Activated naive CD4-positive, alpha-beta T cell treated with anti-CD3 and anti-CD28 coated beads, Interleukin-2, amount 50 U/mL, for 72 hours (primary cell): Measurements from ENCODE around the gene SLC25A6. TPM values are rescaled to one million over a fixed set of nuclear protein-coding genes. Genes with fewer than 3 reads are reported as not detected.
"Not testable (repeated sequence)": the region's sequence is repeated elsewhere in the genome, so short reads cannot be mapped to it uniquely, and the experiment has no call there.

Source experiments
- ATAC-seq, 2 donors: fragments of 150-1000 bp; cut with Tn5 transposase; 2 replicates each; pipeline ENCODE4 v1.10.0; 2021; ENCODE audit warnings: mild to moderate bottlenecking in 2 of 2, moderate library complexity in 2 of 2
- DNase-seq, 2 donors: peaks; one replicate each; pipeline ENCODE4 v3.0.0; 2021 to 2022; ENCODE audit warnings: low spot score in 2 of 2
- H3K27ac Mint-ChIP-seq, 2 donors: one replicate each; pipeline ENCODE4 v1.8.0; 2022; ENCODE audit warnings: mild to moderate bottlenecking in 2 of 2, mixed read lengths in 2 of 2
- H3K36me3 Mint-ChIP-seq, 2 donors: one replicate each; pipeline ENCODE4 v1.8.0; 2022; ENCODE audit warnings: mixed read lengths in 2 of 2
- H3K9me3 Mint-ChIP-seq, 2 donors: one replicate each; pipeline ENCODE4 v1.8.0; 2022; ENCODE audit warnings: mixed read lengths in 2 of 2
- total RNA-seq, 2 donors: library from RNA; stranded (reverse); gene quantifications; one replicate each; pipeline ENCODE4 v1.2.3, GENCODE V29; 2022

SLC25A6 gene
- total RNA-seq, 2 donors from 2014 or later = 382 to 645 TPM

DNA sequence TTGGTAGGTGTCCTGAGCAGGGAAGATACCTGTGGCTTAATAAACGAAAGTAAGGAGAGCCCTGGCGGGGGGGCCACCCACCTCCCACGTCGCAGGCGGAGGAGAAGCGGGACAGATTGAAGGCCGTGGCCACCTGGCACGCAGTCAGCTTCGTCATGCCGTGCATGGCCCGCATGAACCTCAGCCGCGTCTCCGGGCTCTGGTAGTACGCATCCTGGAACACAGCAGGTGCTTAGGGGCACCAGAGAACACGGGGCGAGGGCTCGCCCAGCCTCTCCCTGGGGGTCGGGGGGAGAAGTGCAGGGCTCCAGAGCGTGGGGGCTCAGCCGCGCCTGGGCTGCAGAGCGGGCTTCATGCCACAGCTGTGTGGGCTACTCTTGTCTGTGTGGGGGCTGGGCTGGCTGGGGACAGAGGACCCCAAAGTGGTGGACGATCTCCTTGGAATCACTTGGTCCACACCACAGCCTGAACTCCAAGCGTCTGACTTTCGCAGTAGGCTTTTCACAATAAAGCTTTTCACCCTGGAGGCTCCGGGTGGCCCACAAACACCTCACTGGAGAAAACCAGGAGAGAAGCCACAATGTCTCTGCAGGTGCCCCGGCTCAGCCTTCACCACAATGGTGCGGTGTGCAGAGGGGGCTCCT lies 27.1 kb upstream of the SLC25A6 start:
- no peak for ATAC-seq
- H3K27ac Mint-ChIP-seq = peak overlapping the region in 1 of 2 donors; percentile 72
- H3K9me3 Mint-ChIP-seq = peaks cover 9 to 14% of the 10 kb centered on the region in 2 donors
- DNase-seq = peak in 1 of 2 donors; percentile 54
- peaks cover 35 to 43% of the 10 kb centered on the region in 2 donors for H3K36me3 Mint-ChIP-seq

DNA sequence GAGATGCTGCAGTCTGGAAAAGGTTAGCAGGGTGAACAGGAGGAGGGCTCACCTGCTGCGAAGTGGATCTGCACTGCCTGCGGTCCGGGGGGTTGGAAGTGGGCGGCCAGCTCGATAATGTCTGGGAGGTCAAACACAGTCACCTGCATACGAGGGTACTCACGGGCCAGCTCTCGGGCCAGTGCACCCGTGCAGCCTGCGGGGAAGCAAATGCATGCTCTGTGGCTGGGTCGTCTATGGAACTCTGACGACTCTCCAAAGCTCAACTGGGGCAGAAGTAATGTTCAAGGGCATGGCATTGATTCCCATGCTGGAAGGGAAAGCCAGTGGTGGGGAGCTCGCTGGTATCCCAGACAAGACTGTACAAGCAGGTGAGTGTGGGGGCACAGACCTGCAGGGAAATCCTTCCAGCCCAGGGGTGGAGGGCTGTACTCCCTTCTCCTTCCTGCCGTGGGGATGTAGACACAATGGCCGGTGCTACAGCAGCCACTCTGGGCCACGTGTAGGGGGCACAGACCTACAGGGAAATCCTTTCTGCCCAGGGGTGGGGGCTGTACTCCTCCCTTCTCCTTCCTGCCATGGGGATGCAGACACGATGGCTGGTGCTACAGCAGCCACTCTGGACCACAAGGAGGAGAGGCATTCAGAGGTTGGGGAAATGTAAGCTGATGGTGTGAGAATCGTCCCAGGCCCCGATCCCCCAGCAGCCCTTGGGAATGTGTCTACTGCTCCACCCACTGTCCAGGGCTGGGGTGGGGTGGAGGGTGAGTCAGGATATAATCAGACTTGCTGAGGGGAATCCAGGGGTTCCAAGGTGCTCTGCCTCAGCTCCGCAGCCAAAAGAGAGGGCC lies 26.2 kb upstream of the SLC25A6 start:
- ATAC-seq (peak in 1 of 2 donors; percentile 13), DNase-seq (peak in 1 of 2 donors; percentile 44)
- Mint-ChIP-seq H3K9me3 (peaks cover 4 to 6% of the 10 kb centered on the region in 2 donors), H3K27ac (no peak overlapping the region), H3K36me3 (peaks cover 33 to 43% of the 10 kb centered on the region in 2 donors)

DNA sequence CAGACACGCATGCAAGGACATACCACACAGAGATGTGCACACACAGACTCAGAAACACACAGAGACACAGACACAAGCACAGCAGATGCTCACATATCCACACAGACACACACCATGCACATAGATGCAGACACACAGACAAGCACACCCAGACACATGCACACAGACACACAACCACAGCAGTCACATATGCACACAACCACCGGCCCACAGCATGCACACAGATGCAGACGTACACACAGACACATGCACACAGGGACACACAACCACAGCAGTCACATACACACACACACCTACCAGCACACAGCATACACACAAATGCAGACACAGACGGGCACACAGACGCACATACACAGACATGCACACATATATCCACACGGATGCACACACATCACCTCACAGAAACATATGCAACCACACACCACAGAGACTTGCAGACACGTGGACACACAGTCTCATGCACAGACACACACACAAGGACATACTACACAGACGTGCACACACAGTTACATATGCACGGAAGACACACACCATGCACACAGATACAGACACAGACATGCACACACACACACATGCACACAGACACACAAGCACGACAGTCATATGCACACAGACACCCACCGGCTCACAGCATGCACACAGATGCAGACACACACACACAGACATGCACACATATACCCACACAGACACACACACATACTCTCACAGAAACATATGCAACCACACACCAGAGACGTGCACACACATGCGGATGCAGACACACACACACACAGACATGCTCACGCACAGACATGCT lies 25.2 kb upstream of the SLC25A6 start:
- Mint-ChIP-seq H3K27ac (no peak overlapping the region), H3K9me3 (peaks cover 4 to 6% of the 10 kb centered on the region in 2 donors), H3K36me3 (peaks cover 34 to 41% of the 10 kb centered on the region in 2 donors)
- peak in 1 of 2 donors; percentile 30 for DNase-seq
- no peak for ATAC-seq

DNA sequence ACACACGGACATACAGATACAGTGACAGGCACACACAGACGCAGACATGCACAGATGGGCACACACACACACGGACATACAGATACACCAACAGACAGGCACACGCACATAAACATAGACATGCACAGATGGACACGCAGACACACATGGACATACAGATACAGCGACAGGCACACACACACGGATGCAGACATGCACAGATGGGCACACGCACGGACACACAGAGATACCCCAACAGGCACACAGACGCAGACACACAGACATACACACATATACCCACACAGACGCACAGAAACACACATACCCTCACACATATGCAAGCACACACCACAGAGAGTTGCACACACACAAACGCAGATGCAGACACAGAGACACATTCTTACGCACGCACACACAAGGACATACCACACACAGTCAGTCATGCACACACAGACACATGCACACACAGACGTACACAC lies 24.4 kb upstream of the SLC25A6 start:
- DNase-seq (no peak), ATAC-seq (no peak)
- Mint-ChIP-seq H3K9me3 (peaks cover 0 to 6% of the 10 kb centered on the region in 2 donors), H3K27ac (no peak overlapping the region), H3K36me3 (peaks cover 26 to 33% of the 10 kb centered on the region in 2 donors)

DNA sequence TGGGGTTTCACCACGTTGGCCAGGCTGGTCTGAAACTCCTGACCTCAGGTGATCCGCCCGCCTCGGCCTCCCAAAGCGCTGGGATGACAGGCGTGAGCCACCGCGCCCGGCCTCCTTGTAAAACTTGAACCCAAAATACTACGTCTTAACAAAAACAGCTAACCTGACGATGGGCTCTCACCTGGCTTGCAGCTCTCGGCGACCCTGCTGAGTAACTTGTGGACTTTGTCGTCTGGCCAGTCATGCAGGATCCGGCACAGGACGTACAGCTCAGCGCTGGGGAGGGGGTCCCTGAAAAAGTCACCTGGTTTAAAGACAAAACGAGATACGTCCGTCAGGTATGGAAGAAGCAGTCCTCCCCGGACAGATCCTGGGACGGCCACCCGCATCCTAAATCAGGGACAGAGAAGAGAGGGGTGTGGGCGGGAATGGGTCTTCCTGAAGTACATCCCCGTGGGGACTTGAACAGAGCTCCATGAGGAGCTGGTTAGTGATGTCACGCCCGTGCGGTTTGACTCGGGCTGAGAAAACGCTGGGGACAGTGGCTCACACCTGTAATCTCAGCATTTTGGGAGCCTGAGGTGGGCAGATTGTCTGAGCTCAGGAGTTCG lies 20.7 kb upstream of the SLC25A6 start:
- peak overlapping the region in 1 of 2 donors; percentile 59 for H3K27ac Mint-ChIP-seq
- peaks cover 14 to 19% of the 10 kb centered on the region in 2 donors for H3K36me3 Mint-ChIP-seq
- peak in 1 of 2 donors; percentile 40 for DNase-seq
- no peak for ATAC-seq
- H3K9me3 Mint-ChIP-seq = no peaks in the 10 kb centered on the region

DNA sequence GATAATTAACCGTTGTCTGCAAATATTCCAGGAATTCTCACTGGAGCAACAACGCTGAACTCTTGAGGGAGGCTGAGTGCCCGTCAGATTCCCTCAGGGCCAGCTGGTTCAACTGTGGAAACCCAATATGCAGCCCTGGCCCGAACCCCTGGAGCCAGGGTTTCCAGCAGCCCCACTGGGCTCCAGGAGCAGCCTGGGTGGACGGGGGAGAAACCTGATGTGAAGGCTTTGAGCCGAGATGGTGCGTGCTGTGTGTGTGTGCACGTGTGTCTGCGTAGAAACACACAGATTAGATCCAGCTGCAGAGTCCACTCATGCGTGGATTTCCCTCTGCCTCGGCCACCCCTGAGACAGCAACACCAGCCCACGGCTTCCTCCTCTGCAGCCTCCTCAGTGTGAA lies 19.4 kb upstream of the SLC25A6 start:
- Mint-ChIP-seq H3K27ac (no peak overlapping the region), H3K36me3 (peaks cover 14 to 19% of the 10 kb centered on the region in 2 donors)
- no peak for ATAC-seq

DNA sequence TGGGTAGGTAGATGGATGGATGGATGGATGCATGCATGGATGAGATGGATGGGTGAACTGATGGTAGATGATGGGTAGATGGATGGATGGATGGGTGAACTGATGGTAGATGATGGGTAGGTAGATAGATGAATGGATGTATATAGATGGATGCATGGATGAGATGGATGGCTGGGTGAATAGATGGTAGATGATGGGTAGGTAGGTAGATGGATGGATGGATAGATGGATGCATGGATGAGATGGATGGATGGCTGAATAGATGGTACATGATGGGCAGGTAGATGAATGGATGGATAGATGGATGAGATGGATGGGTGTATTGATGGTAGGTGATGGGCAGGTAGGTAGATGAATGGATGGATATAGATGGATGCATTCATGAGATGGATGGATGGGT lies 15.1 kb upstream of the SLC25A6 start:
- Mint-ChIP-seq H3K36me3 (no peaks in the 10 kb centered on the region), H3K9me3 (no peaks in the 10 kb centered on the region), H3K27ac (no peak overlapping the region)
- ATAC-seq (no peak), DNase-seq (no peak)

More for the DNA sequence above, 19.4 kb upstream of the SLC25A6 start:
- peak in 1 of 2 donors; percentile 33 for DNase-seq
- H3K9me3 Mint-ChIP-seq = no peaks in the 10 kb centered on the region

DNA sequence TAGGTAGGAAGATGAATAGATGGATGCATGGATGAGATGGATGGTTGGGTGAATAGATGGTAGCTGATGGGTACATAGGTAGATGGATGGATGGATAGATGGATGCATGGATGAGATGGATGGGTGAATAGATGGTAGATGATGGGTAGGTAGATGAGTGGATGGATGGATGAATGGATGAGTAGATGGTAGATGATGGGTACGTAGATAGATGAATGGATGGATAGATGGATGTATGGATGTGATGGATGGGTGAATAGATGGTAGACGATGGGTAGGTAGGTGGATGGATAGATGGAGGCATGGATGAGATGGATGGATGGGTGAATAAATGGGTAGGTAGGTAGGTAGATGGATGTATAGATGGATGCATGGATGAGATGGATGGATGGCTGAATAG lies 13.9 kb upstream of the SLC25A6 start:
- DNase-seq, H3K36me3 Mint-ChIP-seq, H3K27ac Mint-ChIP-seq, ATAC-seq, H3K9me3 Mint-ChIP-seq: not testable (repeated sequence)

DNA sequence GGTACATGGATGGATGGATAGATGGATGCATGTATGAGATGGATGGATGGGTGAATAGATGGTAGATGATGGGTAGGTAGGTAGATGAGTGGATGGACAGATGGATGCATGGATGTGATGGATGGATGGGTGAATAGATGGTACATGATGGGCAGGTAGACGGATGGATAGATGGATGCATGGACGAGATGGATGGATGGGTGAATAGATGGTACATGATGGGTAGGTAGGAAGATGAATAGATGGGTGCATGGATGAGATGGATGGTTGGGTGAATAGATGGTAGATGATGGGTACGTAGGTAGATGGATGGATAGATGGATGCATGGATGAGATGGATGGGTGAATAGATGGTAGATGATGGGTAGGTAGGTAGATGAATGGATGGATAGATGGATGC lies 12.0 kb upstream of the SLC25A6 start:
- not testable (repeated sequence) for H3K36me3 Mint-ChIP-seq, DNase-seq, H3K27ac Mint-ChIP-seq, ATAC-seq, H3K9me3 Mint-ChIP-seq

DNA sequence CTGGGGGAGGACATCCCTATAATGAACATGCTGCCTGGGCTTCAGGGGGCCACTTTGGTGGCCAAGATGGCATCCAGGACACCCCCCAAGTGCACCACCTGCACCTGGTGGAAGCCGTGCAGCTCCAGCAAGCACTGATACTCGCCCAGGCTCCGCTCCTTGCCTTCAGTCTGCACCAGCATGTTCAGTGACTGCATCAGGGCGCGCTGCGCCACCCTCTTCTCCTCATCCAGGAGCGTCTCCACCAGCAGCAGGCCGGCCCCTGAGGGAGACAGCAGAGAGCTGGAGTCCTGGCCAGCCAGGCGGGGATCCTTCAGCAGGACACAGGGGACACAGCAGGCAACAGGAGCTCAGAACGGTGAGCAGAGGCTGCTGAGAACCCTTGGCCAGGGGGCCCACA lies 11.3 kb upstream of the SLC25A6 start:
- peak in 1 of 2 donors; percentile 9 for ATAC-seq
- H3K27ac Mint-ChIP-seq = no peak overlapping the region
- no peaks in the 10 kb centered on the region for H3K36me3 Mint-ChIP-seq
- peak in 1 of 2 donors; percentile 48 for DNase-seq
- no peaks in the 10 kb centered on the region for H3K9me3 Mint-ChIP-seq

DNA sequence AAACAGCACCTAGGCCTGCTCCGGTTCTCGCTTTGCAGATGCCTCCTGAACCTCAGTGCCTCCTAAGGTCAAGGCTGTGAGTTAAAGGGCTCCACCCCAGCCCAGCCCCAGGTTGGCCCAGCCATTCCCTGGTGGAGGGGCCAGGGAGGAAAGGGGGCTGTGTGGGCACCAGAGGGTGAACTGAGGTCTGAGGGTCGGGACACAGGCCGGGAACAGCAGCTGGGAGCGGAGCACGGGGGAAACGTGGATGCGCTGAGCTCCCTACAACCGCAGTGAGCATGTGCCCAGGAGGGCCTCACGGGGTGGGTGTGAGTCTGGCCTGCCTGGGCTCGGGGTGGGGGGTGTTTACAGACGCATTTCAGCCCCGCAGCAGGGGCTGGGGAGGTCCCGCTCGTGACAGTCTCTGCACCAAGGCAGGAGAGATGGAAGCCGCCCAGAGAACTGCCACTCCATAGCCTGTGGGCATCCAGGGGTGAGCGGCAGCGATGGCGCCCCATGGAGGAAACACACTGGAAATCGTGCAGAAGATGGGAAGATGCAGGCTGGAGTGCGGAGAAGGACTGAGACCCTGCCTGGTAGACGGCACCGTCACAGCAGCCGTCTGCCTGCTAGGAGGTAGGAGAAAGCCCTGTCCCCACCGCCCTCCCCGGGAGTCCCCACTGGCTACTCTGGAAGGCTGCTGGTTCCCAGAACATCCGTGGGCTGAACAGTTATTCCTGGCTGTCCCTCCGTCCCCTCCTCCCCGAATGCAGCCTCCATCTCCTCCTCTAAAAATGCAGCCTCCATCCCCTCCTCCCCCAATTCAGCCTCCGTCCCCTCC lies 9.9 kb upstream of the SLC25A6 start:
- no peak overlapping the region for H3K27ac Mint-ChIP-seq
- ATAC-seq = peak in 1 of 2 donors; percentile 9
- no peaks in the 10 kb centered on the region for H3K36me3 Mint-ChIP-seq
- peak in 1 of 2 donors; percentile 45 for DNase-seq
- H3K9me3 Mint-ChIP-seq = no peaks in the 10 kb centered on the region

DNA sequence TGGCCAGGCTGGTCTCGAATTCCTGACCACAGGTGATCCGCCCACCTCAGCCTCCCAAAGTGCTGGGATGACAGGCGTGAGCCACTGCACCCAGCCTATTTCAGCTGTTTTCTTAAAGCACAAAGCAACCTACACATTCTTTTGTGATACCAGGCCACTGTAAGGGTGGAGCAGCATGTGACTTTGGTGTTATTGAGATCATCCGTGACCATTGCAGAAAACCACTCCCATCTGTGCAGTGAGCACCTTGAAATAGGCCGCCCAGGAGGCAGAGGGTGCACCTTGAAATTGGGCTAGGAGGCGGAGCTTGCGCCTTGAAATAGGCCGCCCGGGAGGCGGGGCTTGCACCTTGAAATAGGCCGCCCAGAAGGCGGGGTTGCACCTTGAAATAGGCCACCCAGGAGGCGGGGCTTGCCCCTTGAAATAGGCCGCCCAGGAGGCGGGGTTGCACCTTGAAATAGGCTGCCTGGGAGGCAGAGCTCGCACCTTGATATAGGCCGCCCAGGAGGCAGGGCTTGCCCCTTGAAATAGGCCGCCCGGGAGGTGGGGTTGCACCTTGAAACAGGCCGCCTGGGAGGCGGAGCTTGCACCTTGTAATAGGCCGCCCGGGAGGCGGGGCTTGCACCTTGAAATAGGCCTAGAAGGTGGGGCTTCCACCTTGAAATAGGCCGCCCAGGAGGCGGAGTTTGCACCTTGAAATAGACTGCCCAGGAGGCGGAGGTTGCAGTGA lies 9.0 kb upstream of the SLC25A6 start:
- DNase-seq (peak in 1 of 2 donors; percentile 50), ATAC-seq (no peak)
- peaks cover 4% of the 10 kb centered on the region in 2 donors for H3K36me3 Mint-ChIP-seq
- H3K9me3 Mint-ChIP-seq = no peaks in the 10 kb centered on the region
- H3K27ac Mint-ChIP-seq = no peak overlapping the region

DNA sequence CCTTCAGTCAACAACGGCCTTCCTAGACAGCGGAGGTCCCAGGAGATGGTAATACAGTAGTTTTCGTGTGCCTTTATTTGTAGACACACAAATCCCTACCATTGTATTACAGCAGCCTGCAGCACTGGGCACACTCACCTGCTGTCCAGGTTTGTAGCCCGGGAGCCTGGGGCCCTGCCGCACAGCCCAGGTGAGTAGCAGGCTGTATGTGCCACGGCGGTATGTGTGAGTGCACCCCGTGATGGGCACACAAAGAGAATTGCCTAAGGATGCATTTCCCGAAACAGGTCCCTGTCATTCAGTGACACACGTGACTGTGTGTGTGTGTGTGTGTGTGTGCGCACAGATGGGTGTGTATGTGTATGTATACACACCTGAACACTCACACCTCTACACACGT lies 8.1 kb upstream of the SLC25A6 start:
- ATAC-seq (no peak), DNase-seq (peak in 1 of 2 donors; percentile 33)
- no peaks in the 10 kb centered on the region for H3K9me3 Mint-ChIP-seq
- H3K27ac Mint-ChIP-seq = no peak overlapping the region
- H3K36me3 Mint-ChIP-seq = peaks cover 13% of the 10 kb centered on the region in 2 donors

DNA sequence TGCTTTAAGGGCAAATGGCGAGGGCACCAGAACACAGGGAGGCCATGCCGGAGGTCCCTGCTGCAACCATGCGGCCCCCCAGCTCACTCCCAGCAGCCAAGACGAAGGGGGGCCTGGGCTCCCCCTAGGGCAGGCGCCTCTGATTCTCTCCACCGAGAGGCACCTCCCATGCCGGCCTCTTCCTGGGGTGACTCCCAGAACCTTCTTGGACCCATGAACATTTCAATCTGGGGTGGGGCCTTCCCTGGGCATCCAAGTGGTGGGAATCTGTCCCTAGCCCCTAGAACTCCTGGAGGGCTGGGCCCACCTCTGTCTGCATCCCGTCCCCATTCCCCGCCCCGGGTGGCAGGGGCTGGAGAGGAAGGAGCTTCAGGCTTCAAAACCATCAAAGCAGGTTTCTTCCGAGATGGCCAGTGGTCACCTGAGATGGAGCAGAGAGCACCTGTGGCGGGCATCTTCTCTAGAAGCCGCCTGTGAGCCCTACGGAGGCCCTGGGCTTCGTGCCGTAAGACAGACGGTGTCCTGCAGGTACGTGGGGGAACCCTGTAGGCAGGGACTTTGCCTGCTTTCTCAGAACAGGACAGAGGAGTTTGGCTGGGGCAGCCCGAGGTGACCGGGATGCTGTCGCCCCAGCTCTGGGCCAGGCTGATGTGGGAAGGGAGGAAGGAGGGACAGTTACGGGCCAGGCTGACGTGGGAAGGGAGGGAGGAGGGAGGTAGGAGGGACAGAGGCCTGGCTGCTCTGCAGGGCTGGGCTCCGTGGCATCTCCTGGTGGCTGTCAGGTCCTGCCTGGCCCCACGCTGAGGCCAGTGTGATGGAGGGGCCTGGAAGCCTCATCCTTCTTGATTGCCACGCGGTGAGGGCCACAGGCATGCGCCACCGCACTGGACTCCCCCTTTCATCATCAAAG lies 6.8 kb upstream of the SLC25A6 start:
- ATAC-seq (peak; percentile 6 to 17), DNase-seq (peak in 1 of 2 donors; percentile 55)
- no peaks in the 10 kb centered on the region for H3K9me3 Mint-ChIP-seq
- peaks cover 17 to 20% of the 10 kb centered on the region in 2 donors for H3K36me3 Mint-ChIP-seq
- H3K27ac Mint-ChIP-seq = no peak overlapping the region
